Measurements from ENCODE around the gene PGC. TPM values are rescaled to one million over a fixed set of nuclear protein-coding genes. Genes with fewer than 3 reads are reported as not detected.

The PGC gene
- total and polyA plus RNA-seq, 8 donors = 1.0 to 33.6 (median 3.2) TPM

GRCh38 chr6:41700463-41701347 is 46.5 kb downstream of the PGC start:
- FAIRE-seq (no peak), DNase-seq (no peak), ATAC-seq (no peak)
- no peaks in the 10 kb centered on the region for H3K27me3 ChIP-seq
- 86 to 90% methylated on average over 20 of the region's 20 CpGs for WGBS, 2 donors
- no peaks in the 10 kb centered on the region for H3K36me3 ChIP-seq
- H3K4me1 ChIP-seq = peaks cover 0 to 5% (median 5%) of the 10 kb centered on the region in 3 donors
- no peaks in the 10 kb centered on the region for H3K9me3 ChIP-seq
- H3K27ac ChIP-seq = no peak overlapping the region
- no peak for TF ChIP-seq CTCF (IDR thresholded peaks at IDR 0.05)
- no peak overlapping the region for H3K4me3 ChIP-seq
- intact Hi-C loops (cut with DNase I) = no loop called here

GRCh38 chr6:41699063-41699462 is 48.1 kb downstream of the PGC start:
- Histone ChIP-seq H3K4me1 (peaks cover 0 to 5% (median 5%) of the 10 kb centered on the region in 3 donors), H3K27ac (peak overlapping the region in 2 of 4 donors; percentile 12 to 33), H3K4me3 (no peak overlapping the region), H3K9me3 (no peaks in the 10 kb centered on the region), H3K36me3 (no peaks in the 10 kb centered on the region), H3K27me3 (no peaks in the 10 kb centered on the region)
- TF ChIP-seq CTCF (IDR thresholded peaks at IDR 0.05) = no peak
- FAIRE-seq = no peak
- DNase-seq = no peak
- 85 to 94% methylated on average over 2 of the region's 2 CpGs for WGBS, 2 donors
- no peak for ATAC-seq
- intact Hi-C loops (cut with DNase I) = no loop called here

- intact Hi-C loops (cut with DNase I) = no loop called here
- WGBS, 2 donors = 76 to 87% methylated on average over 15 of the region's 15 CpGs
- FAIRE-seq = no peak
- Histone ChIP-seq H3K4me3 (no peak overlapping the region), H3K9me3 (no peaks in the 10 kb centered on the region), H3K36me3 (no peaks in the 10 kb centered on the region), H3K27me3 (no peaks in the 10 kb centered on the region), H3K27ac (peak overlapping the region in 2 of 4 donors; percentile 12 to 33), H3K4me1 (peaks cover 0 to 10% (median 5%) of the 10 kb centered on the region in 3 donors)
- no peak for TF ChIP-seq CTCF (IDR thresholded peaks at IDR 0.05)
- peak in 1 of 4 donors; percentile 31 for ATAC-seq
- no peak for DNase-seq
These were observed 49.1 kb downstream of the PGC start for GRCh38 chr6:41697861-41698781.

- intact Hi-C loops (cut with DNase I) = no loop called here
- 89 to 95% methylated on average over 6 of the region's 6 CpGs for WGBS, 2 donors
- FAIRE-seq (no peak), DNase-seq (no peak), ATAC-seq (no peak)
- TF ChIP-seq CTCF (IDR thresholded peaks at IDR 0.05) = no peak
- no peaks in the 10 kb centered on the region for H3K27me3 ChIP-seq
- H3K36me3 ChIP-seq = no peaks in the 10 kb centered on the region
- H3K4me3 ChIP-seq = no peak overlapping the region
- peaks cover 0 to 10% (median 5%) of the 10 kb centered on the region in 3 donors for H3K4me1 ChIP-seq
- no peaks in the 10 kb centered on the region for H3K9me3 ChIP-seq
- no peak overlapping the region for H3K27ac ChIP-seq
These were observed 50.4 kb downstream of the PGC start for GRCh38 chr6:41696788-41697187.

Data from pancreas (tissue), 10 donors.